Stomach smooth muscle (tissue), 2 donors: Measurements from ENCODE around the gene PIGT.

Experiments used
- H3K27ac ChIP-seq: one replicate; pipeline ENCODE4 v1.7.0; 2013; ENCODE audit warnings: mild to moderate bottlenecking, low read length, inconsistent platforms
- H3K27me3 ChIP-seq, 2 donors: one replicate each; pipeline ENCODE4 v1.7.0; 2013; ENCODE audit warnings: low read length in 2 of 2; ENCODE audit not compliant: insufficient read depth in 2 of 2, control insufficient read depth in 1 of 2
- H3K36me3 ChIP-seq, 2 donors: one replicate each; pipeline ENCODE4 v1.7.0; 2013; ENCODE audit warnings: low read length in 2 of 2; ENCODE audit not compliant: control insufficient read depth in 2 of 2, insufficient read depth in 2 of 2
- H3K4me1 ChIP-seq: one replicate; pipeline ENCODE4 v1.7.0; 2013; ENCODE audit warnings: low read length; ENCODE audit not compliant: control insufficient read depth, insufficient read depth
- H3K4me3 ChIP-seq, 2 donors: one replicate each; pipeline ENCODE4 v1.7.0; 2013; ENCODE audit warnings: low read length in 2 of 2
- H3K9ac ChIP-seq, 2 donors: one replicate each; pipeline ENCODE4 v1.7.0; 2013; ENCODE audit warnings: low read length in 2 of 2, mild to moderate bottlenecking in 1 of 2
- H3K9me3 ChIP-seq, 2 donors: one replicate each; pipeline ENCODE4 v1.7.0; 2013; ENCODE audit warnings: low read length in 2 of 2; ENCODE audit not compliant: control insufficient read depth in 2 of 2
- donor health status: healthy.
- donor health status: Pancreatic carcinoma.

The PIGT gene

DNA sequence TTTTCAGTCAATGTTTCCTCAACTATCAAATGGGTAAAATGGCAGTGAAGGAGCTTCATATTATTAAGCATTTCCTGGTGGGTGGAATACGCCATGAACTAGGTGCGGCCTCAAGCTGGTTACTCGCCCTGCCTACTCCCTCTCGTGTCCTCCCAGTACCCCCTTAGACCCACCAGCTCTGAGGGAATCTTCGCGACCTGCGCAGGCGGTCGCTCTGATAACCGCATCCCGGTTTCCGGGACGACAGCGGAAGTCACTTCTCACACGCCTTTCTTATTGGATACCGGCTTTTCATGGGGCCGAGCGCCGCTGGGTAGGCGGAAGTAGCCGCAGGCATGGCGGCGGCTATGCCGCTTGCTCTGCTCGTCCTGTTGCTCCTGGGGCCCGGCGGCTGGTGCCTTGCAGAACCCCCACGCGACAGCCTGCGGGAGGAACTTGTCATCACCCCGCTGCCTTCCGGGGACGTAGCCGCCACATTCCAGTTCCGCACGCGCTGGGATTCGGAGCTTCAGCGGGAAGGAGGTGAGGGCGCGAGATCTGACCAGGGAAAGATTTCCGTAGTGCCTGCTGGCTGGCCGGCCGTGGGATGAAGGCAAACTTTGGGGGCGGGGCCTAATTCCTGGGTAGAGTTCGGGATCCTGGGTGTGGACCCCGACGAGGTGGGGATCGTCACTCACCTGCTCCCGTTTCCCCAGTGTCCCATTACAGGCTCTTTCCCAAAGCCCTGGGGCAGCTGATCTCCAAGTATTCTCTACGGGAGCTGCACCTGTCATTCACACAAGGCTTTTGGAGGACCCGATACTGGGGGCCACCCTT is at the start of gene PIGT:
Gene PIGT, plus strand, starts transcription at position 320 of the 816 bp plus-strand sequence. Its CDS starts 16 bp downstream, at position 336.
- Histone ChIP-seq H3K27ac (peak within 1 kb of the TSS; percentile 80), H3K9me3 (no peaks in the 10 kb centered on the region), H3K4me1 (peaks cover 27% of the 10 kb centered on the region), H3K27me3 (no peaks in the 10 kb centered on the region), H3K36me3 (peaks cover 16 to 31% of the 10 kb centered on the region in 2 donors), H3K4me3 (peak within 1 kb of the TSS; percentile 91 to 99), H3K9ac (peak within 1 kb of the TSS; percentile 86 to 91)

GRCh38 chr20:45366192-45366591 is 49.7 kb upstream of the PIGT start:
- Histone ChIP-seq H3K4me3 (no peak overlapping the region), H3K4me1 (peaks cover 25% of the 10 kb centered on the region), H3K27ac (no peak overlapping the region), H3K27me3 (no peaks in the 10 kb centered on the region), H3K9ac (no peak overlapping the region), H3K36me3 (peaks cover 26 to 29% of the 10 kb centered on the region in 2 donors), H3K9me3 (no peaks in the 10 kb centered on the region)

DNA sequence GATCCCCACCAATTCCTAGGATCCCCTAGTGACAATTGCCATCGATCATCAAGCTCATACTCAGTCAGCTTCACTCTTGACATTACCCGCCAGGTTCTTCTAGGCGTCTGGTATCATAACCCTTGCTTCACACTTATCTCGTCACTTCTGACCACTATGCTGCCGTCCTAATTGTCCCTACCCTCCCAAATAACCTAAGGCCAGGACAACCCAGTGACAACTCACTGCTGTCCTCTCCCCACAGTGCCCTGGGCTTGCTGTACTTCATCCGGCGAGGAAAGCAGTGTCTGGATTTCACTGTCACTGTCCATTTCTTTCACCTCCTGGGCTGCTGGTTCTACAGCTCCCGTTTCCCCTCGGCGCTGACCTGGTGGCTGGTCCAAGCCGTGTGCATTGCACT is 49.3 kb upstream of the PIGT start:
- H3K27me3 ChIP-seq: no peaks in the 10 kb centered on the region
- no peak overlapping the region for H3K27ac ChIP-seq
- H3K9ac ChIP-seq: no peak overlapping the region
- peaks cover 25% of the 10 kb centered on the region for H3K4me1 ChIP-seq
- H3K9me3 ChIP-seq: no peaks in the 10 kb centered on the region
- H3K36me3 ChIP-seq: peaks cover 26 to 29% of the 10 kb centered on the region in 2 donors
- no peak overlapping the region for H3K4me3 ChIP-seq

DNA sequence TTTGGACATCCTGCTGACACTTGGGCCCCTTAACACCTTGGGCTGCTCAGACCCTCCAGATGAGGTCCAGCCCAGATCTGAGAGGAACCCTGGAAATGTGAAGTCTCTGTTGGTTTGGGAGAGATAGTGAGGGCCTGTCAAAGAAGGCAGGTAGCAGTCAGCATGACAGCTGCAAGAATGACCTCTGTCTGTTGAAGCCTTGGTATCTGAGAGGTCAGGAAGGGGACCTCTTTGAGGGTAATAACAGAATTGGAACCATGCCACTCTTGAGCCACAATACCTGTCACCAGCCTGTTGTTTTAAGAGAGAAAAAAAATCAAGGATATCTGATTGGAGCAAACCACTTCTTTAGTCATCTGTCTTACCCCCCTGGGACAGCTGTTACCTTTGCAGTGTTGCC is 48.8 kb upstream of the PIGT start:
- H3K9me3 ChIP-seq: no peaks in the 10 kb centered on the region
- no peaks in the 10 kb centered on the region for H3K27me3 ChIP-seq
- H3K4me1 ChIP-seq: peaks cover 27% of the 10 kb centered on the region
- no peak overlapping the region for H3K4me3 ChIP-seq
- H3K27ac ChIP-seq: no peak overlapping the region
- H3K9ac ChIP-seq: no peak overlapping the region
- H3K36me3 ChIP-seq: peaks cover 26 to 29% of the 10 kb centered on the region in 2 donors

DNA sequence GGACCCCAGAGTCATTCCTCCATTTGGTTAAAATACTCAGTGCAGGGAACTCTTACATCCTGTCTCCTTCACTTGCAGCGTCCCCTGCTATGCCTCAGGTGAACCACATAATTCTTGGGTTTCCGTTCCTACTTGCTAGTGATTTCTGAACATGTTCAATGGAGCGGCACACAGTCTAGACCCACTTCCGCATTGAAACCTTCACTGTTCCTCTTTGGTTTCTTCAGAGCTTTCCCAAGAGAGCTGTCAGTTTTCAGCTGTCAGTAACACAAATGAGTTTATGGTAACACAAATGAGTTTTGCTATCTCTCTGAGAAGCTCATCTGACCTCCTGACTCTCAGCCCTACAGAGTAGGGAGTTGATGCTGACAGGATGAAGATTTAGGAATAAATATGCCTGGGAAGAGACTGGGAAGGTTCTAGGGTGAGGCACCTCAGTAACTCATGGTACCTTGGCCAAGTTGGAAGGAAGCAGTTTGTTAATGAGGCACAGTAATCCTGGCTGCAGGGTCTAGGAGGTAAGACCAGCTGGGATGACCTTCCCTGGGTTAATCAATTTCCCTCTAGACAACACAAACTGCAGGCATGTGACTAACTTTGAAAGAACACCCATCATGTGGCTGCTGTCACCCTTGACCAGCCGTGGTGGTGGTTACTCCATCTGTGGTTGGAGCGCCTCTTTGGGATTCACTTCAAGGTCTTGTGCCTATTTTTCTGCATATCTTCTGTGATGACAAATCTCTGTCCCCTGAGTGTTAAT is 47.5 kb upstream of the PIGT start:
- no peak overlapping the region for H3K27ac ChIP-seq
- H3K9ac ChIP-seq: no peak overlapping the region
- no peak overlapping the region for H3K4me3 ChIP-seq
- H3K27me3 ChIP-seq: no peaks in the 10 kb centered on the region
- peaks cover 33% of the 10 kb centered on the region for H3K4me1 ChIP-seq
- no peaks in the 10 kb centered on the region for H3K9me3 ChIP-seq
- H3K36me3 ChIP-seq: peaks cover 26 to 29% of the 10 kb centered on the region in 2 donors

DNA sequence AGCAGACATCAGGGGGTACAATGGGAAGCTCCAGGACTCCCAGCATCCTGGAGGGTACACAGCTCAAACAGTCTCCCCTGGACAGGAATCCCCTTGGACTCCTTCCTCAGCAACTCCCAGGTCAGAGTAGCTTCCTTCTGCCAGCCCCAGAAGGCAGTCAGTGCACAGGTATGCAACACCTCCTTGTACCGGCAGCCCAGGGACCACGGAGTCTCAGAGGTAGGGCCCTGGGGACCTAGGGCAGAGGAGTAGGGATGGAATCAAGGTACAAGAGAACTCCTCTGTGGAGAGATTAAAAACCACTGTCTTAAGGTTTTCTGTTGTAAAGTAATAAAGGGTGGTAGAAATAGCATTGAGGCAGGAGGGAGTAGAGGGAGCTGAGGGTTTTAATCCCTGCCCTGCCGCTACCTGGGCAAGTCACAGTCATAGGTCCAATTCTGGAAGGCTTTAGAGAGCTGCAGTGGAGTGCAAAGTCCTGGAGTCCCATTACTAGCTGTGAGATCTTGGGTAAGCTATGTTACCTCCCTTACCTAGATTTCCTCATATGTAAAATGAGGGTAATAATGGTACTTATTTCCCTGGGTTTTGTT is 45.3 kb upstream of the PIGT start:
- Histone ChIP-seq H3K4me3 (no peak overlapping the region), H3K27ac (no peak overlapping the region), H3K4me1 (peaks cover 24% of the 10 kb centered on the region), H3K9me3 (no peaks in the 10 kb centered on the region), H3K27me3 (no peaks in the 10 kb centered on the region), H3K9ac (no peak overlapping the region), H3K36me3 (peaks cover 28 to 29% of the 10 kb centered on the region in 2 donors)

GRCh38 chr20:45372241-45372640 is 43.7 kb upstream of the PIGT start:
- Histone ChIP-seq H3K27ac (peak overlapping the region; percentile 77), H3K9ac (peak overlapping the region in 1 of 2 donors; percentile 29), H3K9me3 (no peaks in the 10 kb centered on the region), H3K4me1 (peaks cover 24% of the 10 kb centered on the region), H3K27me3 (no peaks in the 10 kb centered on the region), H3K4me3 (peak overlapping the region in 1 of 2 donors; percentile 47), H3K36me3 (peaks cover 14 to 15% of the 10 kb centered on the region in 2 donors)

- peak overlapping the region; percentile 70 to 80 for H3K4me3 ChIP-seq
- H3K4me1 ChIP-seq: peaks cover 24% of the 10 kb centered on the region
These were observed 43.1 kb upstream of the PIGT start for GRCh38 chr20:45372646-45373352.

GRCh38 chr20:45373353-45374100 is 42.4 kb upstream of the PIGT start:
- peak overlapping the region; percentile 59 to 66 for H3K9ac ChIP-seq
- H3K4me1 ChIP-seq: peaks cover 24% of the 10 kb centered on the region
- H3K36me3 ChIP-seq: peaks cover 2 to 7% of the 10 kb centered on the region in 2 donors
- H3K27ac ChIP-seq: peak overlapping the region; percentile 89
- H3K9me3 ChIP-seq: no peaks in the 10 kb centered on the region
- H3K27me3 ChIP-seq: no peaks in the 10 kb centered on the region
- peak overlapping the region; percentile 70 to 80 for H3K4me3 ChIP-seq

More at GRCh38 chr20:45372646-45373352, 43.1 kb upstream of the PIGT start:
- Histone ChIP-seq H3K27ac (peak overlapping the region; percentile 89), H3K9ac (peak overlapping the region; percentile 59 to 66), H3K36me3 (peaks cover 9% of the 10 kb centered on the region in 2 donors), H3K9me3 (no peaks in the 10 kb centered on the region), H3K27me3 (no peaks in the 10 kb centered on the region)
